GM12878 (cell line): ENCODE data around the gene RTL3. TPM values are rescaled to one million over a fixed set of nuclear protein-coding genes. Genes with fewer than 3 reads are reported as not detected.

ENCODE experiments used
- ATAC-seq: fragments of 200-7000 bp; cut with Tn5 transposase; 3 replicates; pipeline ENCODE4 v1.9.1; 2020; ENCODE audit warnings: mild to moderate bottlenecking, moderate library complexity
- BruUV-seq: library from RNA; stranded (reverse); fragments of 400-500 nt; replicated peaks from 2 replicates; lab custom pipeline; 2021; lab: Mats Ljungman, UMichigan
- CTCF ChIA-PET: fragments of 300-600 bp; sonication (Branson Sonifier 250); formaldehyde crosslinking; extraction: SDS; loops from one replicate; lab custom pipeline; 2021; ENCODE audit warnings: inconsistent platforms; lab: Yijun Ruan, JAX
- POLR2A ChIA-PET: fragments of 350-600 bp; formaldehyde crosslinking; extraction: SDS; loops from one replicate; lab custom pipeline; 2021; ENCODE audit warnings: inconsistent platforms; lab: Charles Lee
- RAD21 ChIA-PET: fragments of 300-600 bp; sonication (Branson Sonifier 250); formaldehyde crosslinking; loops from one replicate; lab custom pipeline; 2023; ENCODE audit warnings: antibody characterized with exemption; ENCODE audit not compliant: unreplicated experiment; lab: Charles Lee
- SMC1A ChIA-PET: fragments of 300-600 bp; sonication (Branson Sonifier 250); formaldehyde crosslinking; loops from one replicate; lab custom pipeline; 2023; ENCODE audit not compliant: unreplicated experiment, uncharacterized antibody; lab: Charles Lee
- DNase-seq: peaks from one replicate; pipeline ENCODE4 v3.0.0-alpha.2; 2011; ENCODE audit warnings: low read depth, low spot score
- FAIRE-seq: peaks from 3 replicates; lab custom pipeline; 2011; peaks lifted over from hg19 to GRCh38; lab: Jason Lieb, UNC
- H2AFZ ChIP-seq: 2 replicates; pipeline ENCODE4 v1.6.0; 2011; ENCODE audit warnings: low read depth, low read length, control low read depth; ENCODE audit not compliant: control insufficient read depth
- H3K27ac ChIP-seq: 2 replicates; pipeline ENCODE4 v1.5.1; 2011; ENCODE audit warnings: control low read depth; ENCODE audit not compliant: control insufficient read depth, insufficient read depth
- H3K27me3 ChIP-seq, 2 experiments: replicated peaks in 1 of 2; 2 replicates each; pipeline versions ENCODE4 v1.6.0 to v1.6.1; 2011; ENCODE audit warnings: low read length in 1 of 2; ENCODE audit not compliant: control insufficient read depth in 2 of 2, insufficient read depth in 2 of 2
- H3K36me3 ChIP-seq, 2 experiments: 2 replicates each; pipeline ENCODE4 v1.5.1; 2011; ENCODE audit warnings: low read length in 1 of 2; ENCODE audit not compliant: control insufficient read depth in 2 of 2, insufficient read depth in 2 of 2
- H3K4me1 ChIP-seq: 2 replicates; pipeline ENCODE4 v1.6.1; 2011; ENCODE audit warnings: mild to moderate bottlenecking, low read length, moderate library complexity, mixed read lengths; ENCODE audit not compliant: control insufficient read depth, insufficient read depth
- H3K4me2 ChIP-seq: 2 replicates; pipeline ENCODE4 v1.6.0; 2011; ENCODE audit warnings: control low read depth; ENCODE audit not compliant: control insufficient read depth, insufficient read depth
- H3K4me3 ChIP-seq: fragments of 200-600 bp; sonication (generic); 2 replicates; pipeline ENCODE4 v1.5.1; 2016
- H3K79me2 ChIP-seq: 2 replicates; pipeline ENCODE4 v1.6.0; 2011; ENCODE audit warnings: low read length; ENCODE audit not compliant: control insufficient read depth, insufficient read depth
- H3K9ac ChIP-seq: 2 replicates; pipeline ENCODE4 v1.8.0; 2011; ENCODE audit warnings: low read length, control low read depth, mixed read lengths; ENCODE audit not compliant: control insufficient read depth, insufficient read depth
- H3K9me3 ChIP-seq: replicated peaks from 3 replicates; pipeline ENCODE4 v1.5.1; 2011; ENCODE audit warnings: mild to moderate bottlenecking, low read length; ENCODE audit not compliant: control insufficient read depth, insufficient read depth
- H4K20me1 ChIP-seq: 2 replicates; pipeline ENCODE4 v1.6.0; 2011; ENCODE audit not compliant: control insufficient read depth, insufficient read depth
- CBX5 ChIP-seq: sonication (generic); IDR thresholded peaks from 2 replicates; pipeline ENCODE4 v1.6.1; 2016; ENCODE audit warnings: low read depth, moderate library complexity, mild to moderate bottlenecking, inconsistent platforms
- GABPA ChIP-seq: IDR thresholded peaks from 2 replicates; pipeline ENCODE4 v1.6.1; 2014; ENCODE audit warnings: antibody characterized with exemption, low read depth, mild to moderate bottlenecking, inconsistent platforms
- GATAD2B ChIP-seq: fragments of 450-650 bp; conservative IDR thresholded peaks from 2 replicates; pipeline ENCODE4 v1.6.1; 2017; ENCODE audit warnings: low read depth, mild to moderate bottlenecking, moderate library complexity
- JUND ChIP-seq: IDR thresholded peaks from 2 replicates; pipeline ENCODE4 v1.6.1; 2012; ENCODE audit warnings: low read depth, mild to moderate bottlenecking, low read length, improper control_type of control experiment, moderate library complexity
- MTA3 ChIP-seq: IDR thresholded peaks from 2 replicates; pipeline ENCODE4 v1.6.1; 2012; ENCODE audit warnings: low read length, inconsistent platforms, borderline replicate concordance
- MYB ChIP-seq: fragments of 150-350 bp; IDR thresholded peaks from 2 replicates; pipeline ENCODE4 v1.6.1; 2014; ENCODE audit warnings: mild to moderate bottlenecking, low read depth, low read length, borderline replicate concordance
- NBN ChIP-seq: fragments of 450-650 bp; IDR thresholded peaks from 2 replicates; pipeline ENCODE4 v1.6.1; 2016
- NFIC ChIP-seq: IDR thresholded peaks from 2 replicates; pipeline ENCODE4 v1.6.1; 2012; ENCODE audit warnings: low read depth, mild to moderate bottlenecking, inconsistent platforms, low read length, moderate library complexity
- NR2F1 ChIP-seq: fragments of 450-650 bp; conservative IDR thresholded peaks from 2 replicates; pipeline ENCODE4 v1.6.1; 2017; ENCODE audit warnings: mild to moderate bottlenecking
- RAD51 ChIP-seq: fragments of 450-650 bp; IDR thresholded peaks from 2 replicates; pipeline ENCODE4 v1.6.1; 2016; ENCODE audit warnings: moderate library complexity, mild to moderate bottlenecking, inconsistent platforms
- STAT3 ChIP-seq: IDR thresholded peaks from 2 replicates; pipeline ENCODE4 v1.6.1; 2011; ENCODE audit warnings: low read depth, low read length, improper control_type of control experiment
- TAF1 ChIP-seq: IDR thresholded peaks from 2 replicates; pipeline ENCODE4 v1.6.1; 2011; ENCODE audit warnings: mild to moderate bottlenecking, low read depth, low read length, borderline replicate concordance
- TBL1XR1 ChIP-seq: IDR thresholded peaks from 2 replicates; pipeline ENCODE4 v1.6.1; 2012; ENCODE audit warnings: low read depth, low read length, improper control_type of control experiment
- WGBS: methylation state at CpG from one replicate; pipeline ENCODE4 v1.1.6; 2016; ENCODE audit warnings: low lambda C conversion rate; ENCODE audit not compliant: insufficient replicate concordance, insufficient coverage; ENCODE audit errors: missing lambda C conversion rate; 5-methylcytosine and 5-hydroxymethylcytosine counted together
- in situ Hi-C: fragments of 300-500 bp; cut with MboI; formaldehyde crosslinking; loops from 9 replicates; pipeline ENCODE4 v1.14.3; 2018; ENCODE audit warnings: mixed read lengths
- intact Hi-C: fragments of 100-400 bp; cut with micrococcal nuclease; formaldehyde crosslinking; loops from one replicate; pipeline ENCODE4 v1.14.2; 2022; ENCODE audit not compliant: unreplicated experiment
- polyA plus RNA-seq, 11 experiments: library from polyadenylated mRNA; depleted of rRNA in 4 of 11; unstranded in 6 of 11; stranded (reverse) in 5 of 11; fragments of >200 nt; fragmentation: Nextera tagmentation in 4 of 11; fragmentation: Illumina TruSeq in 1 of 11; extraction: Ambion mirVana in 4 of 11; extraction: Trizol in 1 of 11; gene quantifications; 1 replicate in 1 of 11; 2 replicates in 10 of 11; pipeline versions ENCODE4 v1.2.1 to v1.2.3, GENCODE V29; 2011 to 2016; ENCODE audit warnings: inconsistent platforms in 2 of 11, missing spikeins in 2 of 11, low read depth in 1 of 11
- total RNA-seq, 4 experiments: library from RNA; depleted of rRNA in 3 of 4; stranded (reverse); fragments of >200 nt in 3 of 4; fragmentation: Illumina TruSeq in 1 of 4; extraction: Trizol in 1 of 4; gene quantifications; 2 replicates each; pipeline versions ENCODE4 v1.2.1 to v1.2.3, GENCODE V29; 2013 to 2021
- TF ChIP-seq, protein P1 (sequence below): IDR thresholded peaks from 2 replicates; pipeline ENCODE4 v1.6.1; 2011; ENCODE audit warnings: mild to moderate bottlenecking, low read depth, low read length, moderate library complexity; ENCODE audit not compliant: insufficient replicate concordance
- TF ChIP-seq, protein P2 (sequence below): IDR thresholded peaks from 2 replicates; pipeline ENCODE4 v1.6.1; 2012; ENCODE audit warnings: improper control_type of control experiment, low read depth, low read length; ENCODE audit not compliant: insufficient replicate concordance
- TF ChIP-seq, protein P3 (sequence below): IDR thresholded peaks from 2 replicates; pipeline ENCODE4 v1.6.1; 2012; ENCODE audit warnings: mild to moderate bottlenecking, low read depth, low read length

Gene RTL3
- total and polyA plus RNA-seq, 10 of the 15 experiments (the other 5 are each of a cell fraction or from before 2014, with no cell fraction given): 0.09 to 1.5 (median 0.27) TPM; not detected in 1

DNA sequence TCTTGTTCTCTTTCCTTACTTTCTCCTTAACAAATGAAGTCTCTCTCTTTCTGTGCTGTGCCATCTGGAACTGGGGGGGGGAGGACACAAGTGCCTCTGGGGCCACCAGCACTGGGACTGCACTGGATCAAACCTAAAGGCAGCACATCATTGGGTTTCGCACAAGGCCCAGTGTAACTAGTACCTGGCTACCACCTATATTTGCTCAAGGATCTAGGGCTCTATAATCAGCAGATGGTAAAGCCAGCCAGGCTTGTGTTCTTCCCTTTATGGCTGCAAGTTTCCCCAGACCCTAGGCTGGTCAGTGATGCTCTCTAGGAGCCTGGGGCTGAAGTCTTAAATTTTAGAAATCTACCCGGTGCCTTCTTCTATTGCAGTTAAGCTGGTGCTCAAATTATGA is 40.1 kb downstream of the RTL3 start:
- DNase-seq: no peak
- ATAC-seq: no peak
- FAIRE-seq: no peak
- TF ChIP-seq, protein P1, sequence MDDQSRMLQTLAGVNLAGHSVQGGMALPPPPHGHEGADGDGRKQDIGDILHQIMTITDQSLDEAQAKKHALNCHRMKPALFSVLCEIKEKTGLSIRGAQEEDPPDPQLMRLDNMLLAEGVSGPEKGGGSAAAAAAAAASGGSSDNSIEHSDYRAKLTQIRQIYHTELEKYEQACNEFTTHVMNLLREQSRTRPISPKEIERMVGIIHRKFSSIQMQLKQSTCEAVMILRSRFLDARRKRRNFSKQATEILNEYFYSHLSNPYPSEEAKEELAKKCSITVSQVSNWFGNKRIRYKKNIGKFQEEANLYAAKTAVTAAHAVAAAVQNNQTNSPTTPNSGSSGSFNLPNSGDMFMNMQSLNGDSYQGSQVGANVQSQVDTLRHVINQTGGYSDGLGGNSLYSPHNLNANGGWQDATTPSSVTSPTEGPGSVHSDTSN: no peak
- TF ChIP-seq, protein P2, sequence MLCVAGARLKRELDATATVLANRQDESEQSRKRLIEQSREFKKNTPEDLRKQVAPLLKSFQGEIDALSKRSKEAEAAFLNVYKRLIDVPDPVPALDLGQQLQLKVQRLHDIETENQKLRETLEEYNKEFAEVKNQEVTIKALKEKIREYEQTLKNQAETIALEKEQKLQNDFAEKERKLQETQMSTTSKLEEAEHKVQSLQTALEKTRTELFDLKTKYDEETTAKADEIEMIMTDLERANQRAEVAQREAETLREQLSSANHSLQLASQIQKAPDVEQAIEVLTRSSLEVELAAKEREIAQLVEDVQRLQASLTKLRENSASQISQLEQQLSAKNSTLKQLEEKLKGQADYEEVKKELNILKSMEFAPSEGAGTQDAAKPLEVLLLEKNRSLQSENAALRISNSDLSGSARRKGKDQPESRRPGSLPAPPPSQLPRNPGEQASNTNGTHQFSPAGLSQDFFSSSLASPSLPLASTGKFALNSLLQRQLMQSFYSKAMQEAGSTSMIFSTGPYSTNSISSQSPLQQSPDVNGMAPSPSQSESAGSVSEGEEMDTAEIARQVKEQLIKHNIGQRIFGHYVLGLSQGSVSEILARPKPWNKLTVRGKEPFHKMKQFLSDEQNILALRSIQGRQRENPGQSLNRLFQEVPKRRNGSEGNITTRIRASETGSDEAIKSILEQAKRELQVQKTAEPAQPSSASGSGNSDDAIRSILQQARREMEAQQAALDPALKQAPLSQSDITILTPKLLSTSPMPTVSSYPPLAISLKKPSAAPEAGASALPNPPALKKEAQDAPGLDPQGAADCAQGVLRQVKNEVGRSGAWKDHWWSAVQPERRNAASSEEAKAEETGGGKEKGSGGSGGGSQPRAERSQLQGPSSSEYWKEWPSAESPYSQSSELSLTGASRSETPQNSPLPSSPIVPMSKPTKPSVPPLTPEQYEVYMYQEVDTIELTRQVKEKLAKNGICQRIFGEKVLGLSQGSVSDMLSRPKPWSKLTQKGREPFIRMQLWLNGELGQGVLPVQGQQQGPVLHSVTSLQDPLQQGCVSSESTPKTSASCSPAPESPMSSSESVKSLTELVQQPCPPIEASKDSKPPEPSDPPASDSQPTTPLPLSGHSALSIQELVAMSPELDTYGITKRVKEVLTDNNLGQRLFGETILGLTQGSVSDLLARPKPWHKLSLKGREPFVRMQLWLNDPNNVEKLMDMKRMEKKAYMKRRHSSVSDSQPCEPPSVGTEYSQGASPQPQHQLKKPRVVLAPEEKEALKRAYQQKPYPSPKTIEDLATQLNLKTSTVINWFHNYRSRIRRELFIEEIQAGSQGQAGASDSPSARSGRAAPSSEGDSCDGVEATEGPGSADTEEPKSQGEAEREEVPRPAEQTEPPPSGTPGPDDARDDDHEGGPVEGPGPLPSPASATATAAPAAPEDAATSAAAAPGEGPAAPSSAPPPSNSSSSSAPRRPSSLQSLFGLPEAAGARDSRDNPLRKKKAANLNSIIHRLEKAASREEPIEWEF: no peak
- TF ChIP-seq GABPA (no peak), TAF1 (no peak), CBX5 (no peak), GATAD2B (no peak), STAT3 (no peak), MYB (no peak), NFIC (no peak), NBN (no peak), NR2F1 (no peak), TBL1XR1 (no peak), JUND (no peak), MTA3 (no peak), RAD51 (no peak)
- TF ChIP-seq, protein P3, sequence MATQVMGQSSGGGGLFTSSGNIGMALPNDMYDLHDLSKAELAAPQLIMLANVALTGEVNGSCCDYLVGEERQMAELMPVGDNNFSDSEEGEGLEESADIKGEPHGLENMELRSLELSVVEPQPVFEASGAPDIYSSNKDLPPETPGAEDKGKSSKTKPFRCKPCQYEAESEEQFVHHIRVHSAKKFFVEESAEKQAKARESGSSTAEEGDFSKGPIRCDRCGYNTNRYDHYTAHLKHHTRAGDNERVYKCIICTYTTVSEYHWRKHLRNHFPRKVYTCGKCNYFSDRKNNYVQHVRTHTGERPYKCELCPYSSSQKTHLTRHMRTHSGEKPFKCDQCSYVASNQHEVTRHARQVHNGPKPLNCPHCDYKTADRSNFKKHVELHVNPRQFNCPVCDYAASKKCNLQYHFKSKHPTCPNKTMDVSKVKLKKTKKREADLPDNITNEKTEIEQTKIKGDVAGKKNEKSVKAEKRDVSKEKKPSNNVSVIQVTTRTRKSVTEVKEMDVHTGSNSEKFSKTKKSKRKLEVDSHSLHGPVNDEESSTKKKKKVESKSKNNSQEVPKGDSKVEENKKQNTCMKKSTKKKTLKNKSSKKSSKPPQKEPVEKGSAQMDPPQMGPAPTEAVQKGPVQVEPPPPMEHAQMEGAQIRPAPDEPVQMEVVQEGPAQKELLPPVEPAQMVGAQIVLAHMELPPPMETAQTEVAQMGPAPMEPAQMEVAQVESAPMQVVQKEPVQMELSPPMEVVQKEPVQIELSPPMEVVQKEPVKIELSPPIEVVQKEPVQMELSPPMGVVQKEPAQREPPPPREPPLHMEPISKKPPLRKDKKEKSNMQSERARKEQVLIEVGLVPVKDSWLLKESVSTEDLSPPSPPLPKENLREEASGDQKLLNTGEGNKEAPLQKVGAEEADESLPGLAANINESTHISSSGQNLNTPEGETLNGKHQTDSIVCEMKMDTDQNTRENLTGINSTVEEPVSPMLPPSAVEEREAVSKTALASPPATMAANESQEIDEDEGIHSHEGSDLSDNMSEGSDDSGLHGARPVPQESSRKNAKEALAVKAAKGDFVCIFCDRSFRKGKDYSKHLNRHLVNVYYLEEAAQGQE: no peak
- POLR2A ChIA-PET: no interaction called here
- RAD21 ChIA-PET: no interaction called here
- SMC1A ChIA-PET: no interaction called here
- H3K27ac ChIP-seq: no peak overlapping the region
- H3K36me3 ChIP-seq: no peaks in the 10 kb centered on the region
- H3K9ac ChIP-seq: no peak overlapping the region
- no peak overlapping the region for H3K4me2 ChIP-seq
- intact Hi-C loops (no loop called here), in situ Hi-C loops (no loop called here)
- BruUV-seq: no TSS peak
- CTCF ChIA-PET: no interaction called here
- H2AFZ ChIP-seq: no peak overlapping the region
- no peaks in the 10 kb centered on the region; the same call in 2 of the 3 replicates for H3K9me3 ChIP-seq
- WGBS: 64% methylated on average over 2 of the region's 2 CpGs
- H3K4me1 ChIP-seq: no peaks in the 10 kb centered on the region
- no peaks in the 10 kb centered on the region for H4K20me1 ChIP-seq
- H3K4me3 ChIP-seq: no peak overlapping the region
- H3K79me2 ChIP-seq: no peaks in the 10 kb centered on the region
- no peaks in the 10 kb centered on the region; a peak in 1 of 4 replicates for H3K27me3 ChIP-seq
